Measurements from ENCODE around the gene GRHL1.
"Not testable (repeated sequence)": the region's sequence is repeated elsewhere in the genome, so short reads cannot be mapped to it uniquely, and the experiment has no call there.

Gene GRHL1

GRCh38 chr2:9951522-9952285, at the start of gene GRHL1:
GRHL1 (plus strand) TSS chr2:9951693; CDS start chr2:9951834, 141 bp downstream.
- peak; percentile 70 to 82 for DNase-seq (ENCODE audit: low read depth in 2 of 2, low spot score in 1 of 2)

- no peak for DNase-seq (ENCODE audit: low read depth in 2 of 2, low spot score in 1 of 2)
Measured at GRCh38 chr2:9905413-9905812, 46.1 kb upstream of the GRHL1 start.

- DNase-seq (ENCODE audit: low read depth in 2 of 2, low spot score in 1 of 2) = no peak
Measured at GRCh38 chr2:9907402-9907801, 44.1 kb upstream of the GRHL1 start.

- DNase-seq (ENCODE audit: low read depth in 2 of 2, low spot score in 1 of 2) = no peak
Measured at GRCh38 chr2:9908639-9909038, 42.9 kb upstream of the GRHL1 start.

- no peak for DNase-seq (ENCODE audit: low read depth in 2 of 2, low spot score in 1 of 2)
Measured at GRCh38 chr2:9909106-9909505, 42.4 kb upstream of the GRHL1 start.

- no peak for DNase-seq (ENCODE audit: low read depth in 2 of 2, low spot score in 1 of 2)
Measured at GRCh38 chr2:9910699-9911098, 40.8 kb upstream of the GRHL1 start.

- no peak for DNase-seq (ENCODE audit: low read depth in 2 of 2, low spot score in 1 of 2)
Measured at GRCh38 chr2:9912468-9912867, 39.0 kb upstream of the GRHL1 start.

- DNase-seq (ENCODE audit: low read depth in 2 of 2, low spot score in 1 of 2) = no peak
Measured at GRCh38 chr2:9914384-9915065, 37.0 kb upstream of the GRHL1 start.

- DNase-seq (ENCODE audit: low read depth in 2 of 2, low spot score in 1 of 2) = no peak
Measured at GRCh38 chr2:9918275-9918674, 33.2 kb upstream of the GRHL1 start.

- DNase-seq (ENCODE audit: low read depth in 2 of 2, low spot score in 1 of 2) = no peak
Measured at GRCh38 chr2:9919512-9919911, 32.0 kb upstream of the GRHL1 start.

- DNase-seq (ENCODE audit: low read depth in 2 of 2, low spot score in 1 of 2) = not testable (repeated sequence)
Measured at GRCh38 chr2:9927020-9927419, 24.5 kb upstream of the GRHL1 start.

GRCh38 chr2:9937258-9937657, 14.2 kb upstream of the GRHL1 start:
- no peak for DNase-seq (ENCODE audit: low read depth in 2 of 2, low spot score in 1 of 2)

GRCh38 chr2:9937968-9938367, 13.5 kb upstream of the GRHL1 start:
- no peak for DNase-seq (ENCODE audit: low read depth in 2 of 2, low spot score in 1 of 2)

GRCh38 chr2:9939587-9940485, 11.7 kb upstream of the GRHL1 start:
- no peak for DNase-seq (ENCODE audit: low read depth in 2 of 2, low spot score in 1 of 2)

GRCh38 chr2:9941196-9941995, 10.1 kb upstream of the GRHL1 start:
- no peak for DNase-seq (ENCODE audit: low read depth in 2 of 2, low spot score in 1 of 2)

GRCh38 chr2:9941996-9942390, 9.5 kb upstream of the GRHL1 start:
- no peak for DNase-seq (ENCODE audit: low read depth in 2 of 2, low spot score in 1 of 2)

- DNase-seq (ENCODE audit: low read depth in 2 of 2, low spot score in 1 of 2) = no peak
Measured at GRCh38 chr2:9944330-9944758, 7.1 kb upstream of the GRHL1 start.

GRCh38 chr2:9945596-9945995, 5.9 kb upstream of the GRHL1 start:
- DNase-seq (ENCODE audit: low read depth in 2 of 2, low spot score in 1 of 2) = no peak

- DNase-seq (ENCODE audit: low read depth in 2 of 2, low spot score in 1 of 2) = no peak
Measured at GRCh38 chr2:9946076-9946475, 5.4 kb upstream of the GRHL1 start.

- DNase-seq (ENCODE audit: low read depth in 2 of 2, low spot score in 1 of 2) = no peak
Measured at GRCh38 chr2:9946818-9947217, 4.7 kb upstream of the GRHL1 start.

GRCh38 chr2:9948721-9949120, 2.8 kb upstream of the GRHL1 start:
- no peak for DNase-seq (ENCODE audit: low read depth in 2 of 2, low spot score in 1 of 2)
